HCT116 (cell line): ENCODE results near the gene PPDPF. TPM values are rescaled to one million over a fixed set of nuclear protein-coding genes. Genes with fewer than 3 reads are reported as not detected.

Experiments
- ATAC-seq: fragments of 200-7000 bp; cut with Tn5 transposase; 2 replicates; pipeline ENCODE4 v1.9.1; 2020; ENCODE audit warnings: mild to moderate bottlenecking, moderate library complexity
- BruUV-seq: library from RNA; stranded (reverse); fragments of 400-500 nt; replicated peaks from 2 replicates; lab custom pipeline; 2021; lab: Mats Ljungman, UMichigan
- CTCF ChIA-PET: fragments of 300-600 bp; sonication (Branson Sonifier 250); formaldehyde crosslinking; loops from one replicate; lab custom pipeline; 2021; ENCODE audit warnings: antibody characterized with exemption; lab: Charles Lee
- POLR2A ChIA-PET: fragments of 300-600, 350-600 bp; sonication (Branson Sonifier 250); formaldehyde crosslinking; loops from one replicate; lab custom pipeline; 2021; ENCODE audit warnings: antibody characterized with exemption; lab: Charles Lee
- RAD21 ChIA-PET, 2 experiments: fragments of 300-600 bp; sonication (Branson Sonifier 250); formaldehyde crosslinking; loops; one replicate each; lab custom pipeline; 2023; ENCODE audit warnings: low total read pairs in 2 of 2; ENCODE audit not compliant: uncharacterized antibody in 2 of 2, unreplicated experiment in 2 of 2, low non-redundant PET in 1 of 2; lab: Charles Lee
- DNase-seq: peaks from one replicate; pipeline ENCODE4 v3.0.0-alpha.2; 2010; ENCODE audit warnings: low read depth, low spot score
- H2AFZ ChIP-seq: fragments of 200-600 bp; shearing (Covaris generic), sonication (generic); 2 replicates; pipeline ENCODE4 v1.6.1; 2017; ENCODE audit warnings: low read depth, mixed run types, mixed read lengths, antibody characterized with exemption, low read length; ENCODE audit not compliant: poor library complexity, severe bottlenecking
- H3K27ac ChIP-seq: 2 replicates; pipeline ENCODE4 v1.5.1; 2012; ENCODE audit warnings: low read depth, low read length
- H3K27me3 ChIP-seq: fragments of 200-600 bp; sonication (generic); 2 replicates; pipeline ENCODE4 v1.6.1; 2016; ENCODE audit warnings: mixed run types, low read length, mixed read lengths; ENCODE audit not compliant: insufficient read depth
- H3K36me3 ChIP-seq, 2 experiments: fragments of 200-500 bp in 1 of 2; fragments of 200-600 bp in 1 of 2; sonication (Bioruptor generic) in 1 of 2; sonication (generic) in 1 of 2; 2 replicates each; pipeline versions ENCODE4 v1.5.1 to v1.6.1; 2014 to 2016; ENCODE audit warnings: low read length in 2 of 2, inconsistent platforms in 1 of 2, mixed read lengths in 1 of 2, mixed run types in 1 of 2; ENCODE audit not compliant: insufficient read depth in 2 of 2, control insufficient read depth in 1 of 2
- H3K4me1 ChIP-seq, 2 experiments: fragments of 200-600 bp in 1 of 2; sonication (generic) in 1 of 2; 2 replicates each; pipeline versions ENCODE4 v1.5.1 to v1.6.1; 2012 to 2017; ENCODE audit warnings: low read length in 2 of 2, inconsistent platforms in 1 of 2, mild to moderate bottlenecking in 1 of 2, mixed read lengths in 1 of 2, mixed run types in 1 of 2, moderate library complexity in 1 of 2; ENCODE audit not compliant: insufficient read depth in 2 of 2, control insufficient read depth in 1 of 2
- H3K4me2 ChIP-seq: fragments of 200-600 bp; sonication (generic); 2 replicates; pipeline ENCODE4 v1.6.1; 2017; ENCODE audit warnings: mixed run types, low read length, mixed read lengths
- H3K4me3 ChIP-seq, 2 experiments: fragments of 200-600 bp in 1 of 2; sonication (generic) in 1 of 2; replicated peaks in 1 of 2; 2 replicates each; pipeline ENCODE4 v1.5.1; 2011 to 2016; ENCODE audit warnings: low read length in 2 of 2, control low read depth in 1 of 2, low read depth in 1 of 2, mild to moderate bottlenecking in 1 of 2, mixed read lengths in 1 of 2, mixed run types in 1 of 2
- H3K79me2 ChIP-seq: fragments of 200-600 bp; sonication (generic); 2 replicates; pipeline ENCODE4 v1.6.1; 2017; ENCODE audit warnings: mild to moderate bottlenecking, mixed run types, low read length, moderate library complexity, mixed read lengths; ENCODE audit not compliant: insufficient read depth
- H3K9ac ChIP-seq: fragments of 200-600 bp; sonication (generic); 2 replicates; pipeline ENCODE4 v1.6.1; 2016; ENCODE audit warnings: low read length, mixed read lengths
- H3K9me2 ChIP-seq: fragments of 200-600 bp; sonication (generic), shearing (Covaris generic); 2 replicates; pipeline ENCODE4 v1.6.1; 2017; ENCODE audit warnings: mixed run types, mild to moderate bottlenecking, moderate library complexity; ENCODE audit not compliant: insufficient read depth
- H3K9me3 ChIP-seq, 2 experiments: fragments of 200-500 bp in 1 of 2; fragments of 200-600 bp in 1 of 2; sonication (Bioruptor generic) in 1 of 2; sonication (generic) in 1 of 2; 2 replicates each; pipeline ENCODE4 v1.6.1; 2014 to 2017; ENCODE audit warnings: low read length in 2 of 2, mixed read lengths in 2 of 2, inconsistent platforms in 1 of 2, low read depth in 1 of 2, mild to moderate bottlenecking in 1 of 2, mixed run types in 1 of 2, moderate library complexity in 1 of 2; ENCODE audit not compliant: control insufficient read depth in 1 of 2, insufficient read depth in 1 of 2
- H4K20me1 ChIP-seq: fragments of 200-600 bp; sonication (generic), shearing (Covaris generic); 2 replicates; pipeline ENCODE4 v1.6.1; 2017; ENCODE audit warnings: mixed run types, mild to moderate bottlenecking, moderate library complexity; ENCODE audit not compliant: insufficient read depth
- CBX3 ChIP-seq: IDR thresholded peaks from 2 replicates; pipeline ENCODE4 v1.6.1; 2012; ENCODE audit warnings: low read depth
- EZH2phosphoT487 ChIP-seq: fragments of 200-600 bp; IDR thresholded peaks from 2 replicates; pipeline ENCODE4 v1.6.1; 2018; ENCODE audit warnings: antibody characterized with exemption, borderline replicate concordance
- JUND ChIP-seq: IDR thresholded peaks from 2 replicates; pipeline ENCODE4 v1.6.1; 2012
- POLR2A ChIP-seq: IDR thresholded peaks from 2 replicates; pipeline ENCODE4 v1.7.0; 2011; ENCODE audit warnings: borderline replicate concordance; ENCODE audit not compliant: insufficient read depth, insufficient read length; ENCODE audit errors: extremely low read depth
- SRF ChIP-seq: IDR thresholded peaks from 2 replicates; pipeline ENCODE4 v1.6.1; 2012; ENCODE audit warnings: low read depth
- YY1 ChIP-seq: IDR thresholded peaks from 2 replicates; pipeline ENCODE4 v1.6.1; 2011; ENCODE audit warnings: low read length, low read depth, moderate library complexity, mild to moderate bottlenecking; ENCODE audit not compliant: insufficient replicate concordance; ENCODE audit errors: extremely low read depth
- ZFX ChIP-seq: fragments of 450-650 bp; IDR thresholded peaks from 2 replicates; pipeline ENCODE4 v1.6.1; 2017
- ZNF274 ChIP-seq: fragments of 200-500 bp; sonication (Bioruptor generic); IDR thresholded peaks from 2 replicates; pipeline ENCODE4 v1.6.1; 2014; ENCODE audit warnings: mild to moderate bottlenecking, low read depth, low read length, inconsistent platforms
- intact Hi-C: fragments of 100-400 bp; cut with micrococcal nuclease; formaldehyde crosslinking; loops from 2 replicates; pipeline ENCODE4 v1.10.0; 2022
- total RNA-seq: library from RNA; stranded (reverse); gene quantifications from one replicate; pipeline ENCODE4 v1.2.1, GENCODE V29; 2021; ENCODE audit not compliant: unreplicated experiment
- TF ChIP-seq, protein P1 (sequence below): IDR thresholded peaks from 2 replicates; pipeline ENCODE4 v1.6.1; 2012; ENCODE audit warnings: low read depth

Gene PPDPF
- total RNA-seq, 1 experiment from 2014 or later = 346 TPM

DNA sequence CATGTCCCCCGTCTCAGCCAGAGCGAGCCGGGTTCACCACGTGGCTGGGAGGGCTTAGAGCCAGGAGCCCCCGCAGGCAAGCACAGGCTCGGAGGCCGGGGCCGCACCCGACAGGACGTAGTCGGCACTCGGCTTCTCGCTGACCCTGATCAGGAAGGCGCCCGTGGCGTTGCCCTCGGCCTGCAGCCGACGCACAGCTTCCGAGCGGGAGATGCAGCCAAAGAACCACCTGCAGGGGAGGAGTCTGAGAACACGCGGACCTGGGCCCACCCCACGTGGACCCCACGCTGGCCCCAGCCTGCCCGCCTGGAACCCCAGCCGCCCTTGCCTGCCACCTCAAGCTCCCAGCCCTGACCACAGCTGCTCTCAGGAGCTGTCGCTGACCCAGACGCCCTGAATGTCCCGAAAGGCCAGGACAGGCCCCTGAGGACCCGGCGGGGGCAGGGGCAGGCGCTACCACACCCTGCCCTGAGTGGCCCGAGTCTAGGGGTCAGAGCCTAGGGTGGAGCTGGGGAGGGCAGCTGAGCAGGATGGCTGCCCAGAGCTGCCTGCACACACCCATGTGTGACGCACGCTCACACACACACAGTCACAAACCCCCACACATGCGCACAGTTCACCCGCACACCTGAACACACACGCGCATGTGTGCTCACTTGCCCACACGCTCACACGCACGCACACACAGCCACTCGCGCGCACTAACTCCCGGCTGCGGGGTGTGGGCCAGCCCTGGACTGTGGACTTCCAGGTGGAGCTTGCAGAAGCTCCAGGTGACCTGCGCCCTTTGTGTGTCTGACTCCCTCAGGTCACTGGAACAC, 14.5 kb downstream of the PPDPF start:
- Histone ChIP-seq H3K4me1 (peaks cover 36 to 62% of the 10 kb centered on the region in 2 experiments), H3K9me3 (no peaks in the 10 kb centered on the region), H3K27ac (peak overlapping the region; percentile 71; the same call in 1 of the 2 replicates), H3K9ac (peak overlapping the region; percentile 22; the same call in 1 of the 2 replicates), H3K4me3 (no peak overlapping the region)
- CTCF ChIA-PET = no interaction called here
- DNase-seq = no peak
- intact Hi-C loops = loop anchor here (5.0 to 10.0 kb wide), 5 partner anchors 92 to 162 kb away; partner anchors contain the start of genes GMEB2 and TNFRSF6B
- POLR2A ChIA-PET = interaction anchor here (0.6 kb wide), 1 partner anchor 33 kb away, joined by 5 read pairs; no protein-coding TSS in a partner anchor
- TF ChIP-seq YY1 (no peak), POLR2A (no peak), JUND (no peak), ZFX (no peak), SRF (no peak), EZH2phosphoT487 (no peak), ZNF274 (no peak), CBX3 (no peak)
- TF ChIP-seq, protein P1, sequence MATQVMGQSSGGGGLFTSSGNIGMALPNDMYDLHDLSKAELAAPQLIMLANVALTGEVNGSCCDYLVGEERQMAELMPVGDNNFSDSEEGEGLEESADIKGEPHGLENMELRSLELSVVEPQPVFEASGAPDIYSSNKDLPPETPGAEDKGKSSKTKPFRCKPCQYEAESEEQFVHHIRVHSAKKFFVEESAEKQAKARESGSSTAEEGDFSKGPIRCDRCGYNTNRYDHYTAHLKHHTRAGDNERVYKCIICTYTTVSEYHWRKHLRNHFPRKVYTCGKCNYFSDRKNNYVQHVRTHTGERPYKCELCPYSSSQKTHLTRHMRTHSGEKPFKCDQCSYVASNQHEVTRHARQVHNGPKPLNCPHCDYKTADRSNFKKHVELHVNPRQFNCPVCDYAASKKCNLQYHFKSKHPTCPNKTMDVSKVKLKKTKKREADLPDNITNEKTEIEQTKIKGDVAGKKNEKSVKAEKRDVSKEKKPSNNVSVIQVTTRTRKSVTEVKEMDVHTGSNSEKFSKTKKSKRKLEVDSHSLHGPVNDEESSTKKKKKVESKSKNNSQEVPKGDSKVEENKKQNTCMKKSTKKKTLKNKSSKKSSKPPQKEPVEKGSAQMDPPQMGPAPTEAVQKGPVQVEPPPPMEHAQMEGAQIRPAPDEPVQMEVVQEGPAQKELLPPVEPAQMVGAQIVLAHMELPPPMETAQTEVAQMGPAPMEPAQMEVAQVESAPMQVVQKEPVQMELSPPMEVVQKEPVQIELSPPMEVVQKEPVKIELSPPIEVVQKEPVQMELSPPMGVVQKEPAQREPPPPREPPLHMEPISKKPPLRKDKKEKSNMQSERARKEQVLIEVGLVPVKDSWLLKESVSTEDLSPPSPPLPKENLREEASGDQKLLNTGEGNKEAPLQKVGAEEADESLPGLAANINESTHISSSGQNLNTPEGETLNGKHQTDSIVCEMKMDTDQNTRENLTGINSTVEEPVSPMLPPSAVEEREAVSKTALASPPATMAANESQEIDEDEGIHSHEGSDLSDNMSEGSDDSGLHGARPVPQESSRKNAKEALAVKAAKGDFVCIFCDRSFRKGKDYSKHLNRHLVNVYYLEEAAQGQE = no peak
- TF ChIP-seq, all 23 proteins: peak for 0
- ATAC-seq = no peak
- no peak overlapping the region for H2AFZ ChIP-seq
- H3K79me2 ChIP-seq = no peaks in the 10 kb centered on the region
- H3K36me3 ChIP-seq = no peaks in the 10 kb centered on the region
- H4K20me1 ChIP-seq = no peaks in the 10 kb centered on the region
- no TSS peak for BruUV-seq
- no peaks in the 10 kb centered on the region for H3K27me3 ChIP-seq
- no peaks in the 10 kb centered on the region for H3K9me2 ChIP-seq
- H3K4me2 ChIP-seq = peak overlapping the region; percentile 68
- RAD21 ChIA-PET = no interaction called here
